A549 treated with RU486 at 1 μM for 4 hours (cell line): ENCODE data around the gene SYNGR4. TPM values are rescaled to one million over a fixed set of nuclear protein-coding genes. Genes with fewer than 3 reads are reported as not detected.

Source experiments
- total RNA-seq: library from RNA; stranded (reverse); fragments of 200-300 nt; extraction: Qiagen RNA extraction; gene quantifications from 5 replicates; pipeline ENCODE4 v1.2.3, GENCODE V29; 2022; ENCODE audit warnings: low read depth

The SYNGR4 gene, protein sequence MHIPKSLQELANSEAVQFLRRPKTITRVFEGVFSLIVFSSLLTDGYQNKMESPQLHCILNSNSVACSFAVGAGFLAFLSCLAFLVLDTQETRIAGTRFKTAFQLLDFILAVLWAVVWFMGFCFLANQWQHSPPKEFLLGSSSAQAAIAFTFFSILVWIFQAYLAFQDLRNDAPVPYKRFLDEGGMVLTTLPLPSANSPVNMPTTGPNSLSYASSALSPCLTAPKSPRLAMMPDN
- total RNA-seq = 1.9 to 4.4 TPM (median 3.1 TPM) in 5 replicates

DNA sequence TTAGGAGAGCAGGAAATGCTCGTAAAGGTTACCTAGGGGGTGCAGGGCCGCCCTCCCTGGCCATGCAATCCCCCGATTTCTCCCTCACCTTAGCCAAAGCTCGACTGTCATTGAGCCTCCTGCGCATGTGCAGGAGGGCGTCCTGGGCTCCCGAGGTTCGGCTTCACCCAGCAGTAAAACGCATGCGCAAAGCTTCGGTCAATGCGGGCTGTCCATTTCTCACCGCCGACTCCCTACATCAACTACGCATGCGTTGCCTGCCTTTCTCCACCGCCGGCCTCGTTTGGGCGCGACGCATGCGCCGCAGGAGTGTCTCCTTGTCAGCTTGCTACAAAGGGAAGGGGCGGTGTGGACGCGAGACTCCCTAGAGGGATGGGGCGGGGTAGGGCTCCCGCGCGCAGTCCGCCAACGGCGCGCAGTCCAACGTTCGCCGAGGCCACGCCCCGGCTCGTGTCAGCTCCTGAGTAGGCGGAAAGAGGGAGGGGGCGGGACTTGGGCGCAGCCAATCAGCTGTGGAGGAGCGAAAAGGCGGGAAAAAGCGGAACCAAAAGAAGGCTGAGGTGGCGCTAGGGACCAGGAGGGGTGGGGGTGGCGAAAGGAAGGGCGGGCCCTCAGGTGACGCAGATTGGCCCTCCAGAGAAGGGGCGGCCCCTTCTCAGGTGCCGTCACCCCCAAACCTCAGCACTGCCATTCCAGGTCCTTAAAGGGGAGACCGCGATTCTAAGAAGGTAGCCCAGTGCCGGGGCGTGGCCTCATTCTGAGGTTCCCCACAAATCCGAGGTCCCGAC is at the start of gene SYNGR4, which contains the start of gene TMEM143:
Gene SYNGR4, plus strand, starts transcription at position 558 of the 788 bp plus-strand sequence. CDS start 1,476 bp downstream, outside the sequence.
Gene TMEM143, minus strand, starts transcription at position 131 of the 788 bp plus-strand sequence. Its CDS starts 20 bp downstream, at position 111.

DNA sequence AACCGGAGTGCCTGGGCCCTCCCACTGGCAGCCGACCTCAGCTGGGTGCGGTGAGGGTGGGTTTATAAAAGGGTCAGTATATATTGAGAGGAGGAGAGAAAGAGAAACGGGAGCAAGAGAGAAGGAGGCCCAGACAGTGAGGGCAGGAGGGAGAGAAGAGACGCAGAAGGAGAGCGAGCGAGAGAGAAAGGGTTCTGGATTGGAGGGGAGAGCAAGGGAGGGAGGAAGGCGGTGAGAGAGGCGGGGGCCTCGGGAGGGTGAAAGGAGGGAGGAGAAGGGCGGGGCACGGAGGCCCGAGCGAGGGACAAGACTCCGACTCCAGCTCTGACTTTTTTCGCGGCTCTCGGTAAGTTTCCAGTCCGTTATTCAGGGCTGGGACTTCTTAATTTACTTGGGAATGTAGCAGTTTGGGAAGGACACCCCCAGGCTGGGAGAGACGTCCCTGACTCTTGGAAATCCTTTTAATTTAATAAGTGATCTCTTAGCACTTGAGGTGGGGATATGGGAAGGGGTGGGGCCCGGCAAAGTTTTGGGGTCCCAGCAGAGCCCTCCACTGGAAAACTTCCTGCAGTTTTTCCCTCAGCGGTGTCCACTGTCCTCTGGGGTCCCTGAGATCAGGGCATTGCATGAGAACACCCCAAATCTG is 38.8 kb upstream of the SYNGR4 start, which contains the start of gene EMP3:
Gene EMP3, plus strand, starts transcription at position 288 of the 646 bp plus-strand sequence. CDS start 1,293 bp downstream, outside the sequence.

DNA sequence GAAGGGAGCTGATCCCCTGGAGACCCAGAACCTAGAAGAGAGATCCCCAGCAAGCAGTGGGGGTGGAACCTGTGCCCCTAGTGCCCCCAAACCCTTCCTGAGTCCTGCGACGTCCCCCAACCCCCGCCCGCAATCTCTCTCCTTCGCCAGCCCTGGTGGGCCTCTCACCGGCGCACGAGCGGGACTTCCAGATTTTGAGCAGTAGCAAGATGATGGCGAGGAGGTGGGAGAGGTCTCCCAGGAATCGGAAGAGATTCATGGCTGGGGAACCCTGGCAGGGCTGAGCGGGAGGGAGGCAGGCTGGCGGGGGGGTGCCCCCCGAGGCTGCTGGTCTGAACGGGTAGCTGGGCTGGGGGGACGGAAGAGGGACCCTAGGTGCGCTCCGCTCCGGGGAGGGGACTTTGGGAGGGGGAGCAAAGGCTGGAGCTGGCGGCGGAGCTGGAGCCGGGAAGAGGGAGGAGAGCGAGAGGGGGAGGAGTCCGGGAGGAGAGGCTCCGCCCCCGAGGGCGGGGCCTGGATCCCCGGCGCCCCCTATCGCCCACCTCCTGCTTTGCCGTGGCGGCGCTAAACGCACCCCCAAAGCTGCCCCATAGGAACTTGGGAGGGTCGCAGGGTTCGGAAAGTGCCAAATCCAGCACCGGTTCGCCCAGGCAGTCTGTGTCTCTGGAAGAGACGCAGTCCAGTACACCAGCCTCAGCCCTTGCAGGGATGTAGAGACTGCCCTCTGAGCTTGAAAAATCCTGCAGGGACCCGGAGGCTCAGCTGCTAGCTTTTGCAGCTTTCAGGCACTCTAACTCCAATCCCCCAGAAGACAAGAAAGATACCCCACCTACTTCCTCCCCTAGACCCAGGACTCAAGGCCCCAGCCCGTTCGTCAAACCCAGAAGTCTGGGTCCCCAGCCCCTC is 27.2 kb downstream of the SYNGR4 start, which contains the start of gene KDELR1:
Gene KDELR1, minus strand, starts transcription at position 452 of the 906 bp plus-strand sequence. Its CDS starts 193 bp downstream, at position 259.

DNA sequence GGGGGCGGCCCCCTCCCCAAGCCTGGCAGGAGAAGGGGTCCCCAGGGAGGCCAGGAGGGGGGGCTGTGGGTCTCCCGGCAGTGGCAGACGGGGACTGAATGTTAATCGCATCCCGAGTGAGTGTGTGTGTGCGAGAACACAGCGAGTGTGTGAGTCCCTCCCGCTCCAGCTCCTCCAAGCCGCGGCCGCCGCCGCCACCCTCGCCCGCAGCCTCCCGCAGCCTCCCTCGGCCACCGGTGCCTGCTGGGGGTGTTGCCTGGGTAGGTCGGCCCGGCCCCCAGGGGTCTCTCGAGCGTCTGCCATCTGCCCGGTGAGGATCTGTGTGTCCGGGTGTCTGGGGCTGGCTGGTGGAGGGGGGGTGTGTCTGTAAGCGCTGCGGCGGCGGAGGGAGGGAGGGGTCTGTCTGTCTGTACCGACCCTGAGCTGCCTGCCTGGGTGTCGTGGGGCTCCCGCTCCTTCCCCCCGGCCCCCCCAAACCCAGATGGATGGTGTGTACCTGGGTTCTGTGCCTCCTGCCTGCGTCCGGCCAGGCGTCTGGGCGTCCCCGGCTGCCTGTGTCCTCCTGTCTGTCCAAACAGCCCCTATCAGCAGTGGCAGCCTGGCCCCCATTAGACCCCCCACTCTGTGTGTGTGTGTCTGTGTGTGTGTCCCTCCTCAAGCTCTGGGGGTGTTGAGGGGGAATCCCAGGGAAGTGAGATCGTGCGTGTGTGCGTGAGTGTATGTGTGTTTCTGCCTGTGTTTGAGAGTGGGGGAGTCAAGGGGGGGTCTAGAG is 29.6 kb downstream of the SYNGR4 start, which contains the start of gene GRIN2D:
Gene GRIN2D, plus strand, starts transcription at position 110 of the 772 bp plus-strand sequence. CDS start 4,725 bp downstream, outside the sequence.

Other genes with a start within 250 kb of the SYNGR4 start
- 60.8 to 71.7 TPM (median 66.9 TPM) in 5 replicates for gene LIG1, start 194.0 kb upstream of the SYNGR4 start, total RNA-seq
- 5.8 to 9.1 TPM (median 6.9 TPM) in 5 replicates for gene ZSWIM9, start 193.7 kb upstream of the SYNGR4 start, total RNA-seq
- 15.9 to 18.1 TPM (median 16.8 TPM) in 5 replicates for gene CARD8, start 108.5 kb upstream of the SYNGR4 start, total RNA-seq
- gene ZNF114, start 94.3 kb upstream of the SYNGR4 start, total RNA-seq = 4.8 to 7.2 TPM (median 5.7 TPM) in 5 replicates
- gene EMP3, start 38.8 kb upstream of the SYNGR4 start, total RNA-seq = 441 to 494 TPM (median 477 TPM) in 5 replicates
- 3.7 to 5.7 TPM (median 3.9 TPM) in 5 replicates for gene TMEM143, start 427 bp upstream of the SYNGR4 start, total RNA-seq
- gene KDELR1, start 27.2 kb downstream of the SYNGR4 start, total RNA-seq = 354 to 463 TPM (median 436 TPM) in 5 replicates
- gene GRIN2D, start 29.3 kb downstream of the SYNGR4 start, total RNA-seq = 7.3 to 11.8 TPM (median 10.0 TPM) in 5 replicates
- 111 to 131 TPM (median 121 TPM) in 5 replicates for gene GRWD1, start 81.6 kb downstream of the SYNGR4 start, total RNA-seq
- 1.1 to 2.0 TPM (median 1.2 TPM) in 5 replicates for gene KCNJ14, start 91.2 kb downstream of the SYNGR4 start, total RNA-seq
- gene CYTH2, start 105.0 kb downstream of the SYNGR4 start, total RNA-seq = 51.2 to 62.6 TPM (median 58.0 TPM) in 5 replicates
- gene LMTK3, start 147.5 kb downstream of the SYNGR4 start, total RNA-seq = 2.1 to 4.7 TPM (median 4.2 TPM) in 5 replicates
- 14.1 to 20.7 TPM (median 15.9 TPM) in 5 replicates for gene SULT2B1, start 187.8 kb downstream of the SYNGR4 start, total RNA-seq
- not detected in 5 replicates for gene SPACA4, start 242.4 kb downstream of the SYNGR4 start, total RNA-seq